Adipocyte (in vitro differentiated cells): ENCODE results near the gene EBI3.
"Not testable (repeated sequence)": the region's sequence is repeated elsewhere in the genome, so short reads cannot be mapped to it uniquely, and the experiment has no call there.

Experiments
- DNase-seq: peaks from one replicate; pipeline ENCODE4 v3.0.0-alpha.2; 2015; ENCODE audit warnings: low read depth
- H3K27me3 ChIP-seq: replicated peaks from 2 replicates; pipeline ENCODE4 v1.7.0; 2013; ENCODE audit warnings: mild to moderate bottlenecking, low read length, moderate library complexity; ENCODE audit not compliant: control insufficient read depth, insufficient read depth
- H3K36me3 ChIP-seq: 2 replicates; pipeline ENCODE4 v1.7.0; 2013; ENCODE audit warnings: low read length, mild to moderate bottlenecking, moderate library complexity; ENCODE audit not compliant: control insufficient read depth, insufficient read depth, severe bottlenecking
- H3K4me1 ChIP-seq: 2 replicates; pipeline ENCODE4 v1.7.0; 2013; ENCODE audit warnings: mild to moderate bottlenecking, low read length, moderate library complexity; ENCODE audit not compliant: control insufficient read depth, insufficient read depth
- H3K4me3 ChIP-seq: 2 replicates; pipeline ENCODE4 v1.7.0; 2013; ENCODE audit warnings: mild to moderate bottlenecking, low read length, moderate library complexity
- H3K9ac ChIP-seq: 2 replicates; pipeline ENCODE4 v1.7.0; 2013; ENCODE audit warnings: mild to moderate bottlenecking, low read length, moderate library complexity
- H3K9me3 ChIP-seq: 2 replicates; pipeline ENCODE4 v1.7.0; 2013; ENCODE audit warnings: mild to moderate bottlenecking, low read length, moderate library complexity; ENCODE audit not compliant: control insufficient read depth

The EBI3 gene

DNA sequence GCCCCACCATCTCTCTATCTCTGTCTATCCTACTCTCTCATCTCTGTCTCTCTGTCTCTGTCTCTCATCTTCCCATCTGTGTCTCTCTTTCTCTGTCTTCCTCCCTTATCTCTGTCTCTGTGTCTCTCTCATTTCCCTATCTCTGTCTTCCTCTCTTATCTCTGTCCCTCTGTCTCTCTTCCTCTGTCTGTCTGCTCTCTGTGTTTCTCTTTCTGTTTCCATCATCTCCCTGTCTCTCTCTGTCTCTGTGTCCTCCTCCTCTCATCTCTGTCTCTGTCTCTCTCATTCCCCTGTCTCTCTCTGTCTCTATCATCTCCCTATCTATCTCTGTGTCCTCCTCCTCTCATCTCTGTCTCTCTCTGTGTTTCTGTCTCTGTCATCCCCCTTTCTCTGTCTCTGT, 1.6 kb upstream of the EBI3 start:
- Histone ChIP-seq H3K9ac (no peak overlapping the region), H3K4me1 (peaks cover 3% of the 10 kb centered on the region), H3K9me3 (no peaks in the 10 kb centered on the region), H3K27me3 (peaks cover 29% of the 10 kb centered on the region), H3K36me3 (no peaks in the 10 kb centered on the region), H3K4me3 (no peak overlapping the region)
- no peak for DNase-seq

GRCh38 chr19:4228765-4229178, 551 bp upstream of the EBI3 start:
- Histone ChIP-seq H3K4me3 (no peak overlapping the region), H3K4me1 (peaks cover 3% of the 10 kb centered on the region), H3K9ac (no peak overlapping the region), H3K27me3 (peaks cover 32% of the 10 kb centered on the region), H3K36me3 (no peaks in the 10 kb centered on the region), H3K9me3 (no peaks in the 10 kb centered on the region)
- no peak for DNase-seq

DNA sequence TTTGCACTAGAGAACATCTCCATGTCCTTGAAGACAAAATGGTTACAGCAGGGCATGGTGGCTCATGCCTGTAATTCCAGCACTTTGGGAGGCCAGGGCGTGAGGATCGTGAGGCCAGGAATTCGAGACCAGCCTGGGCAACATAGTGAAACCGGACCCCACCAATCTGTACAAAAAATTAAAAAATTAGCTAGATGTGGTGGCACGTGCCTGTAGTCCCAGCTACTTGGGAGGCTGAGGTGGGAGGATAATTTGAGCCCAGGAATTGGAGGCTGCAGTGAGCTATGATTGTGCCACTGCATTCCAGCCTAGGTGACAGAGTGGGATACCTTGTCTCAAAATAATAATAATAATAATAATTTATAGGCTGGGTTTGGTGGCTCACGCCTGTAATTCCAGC, 914 bp downstream of the EBI3 start:
- not testable (repeated sequence) for H3K9me3 ChIP-seq, H3K36me3 ChIP-seq, H3K9ac ChIP-seq, DNase-seq, H3K4me1 ChIP-seq, H3K4me3 ChIP-seq
- peaks cover 39% of the 10 kb centered on the region for H3K27me3 ChIP-seq

GRCh38 chr19:4231521-4231920, 2.2 kb downstream of the EBI3 start:
- not testable (repeated sequence) for H3K4me3 ChIP-seq, H3K36me3 ChIP-seq

GRCh38 chr19:4232139-4232538, 2.8 kb downstream of the EBI3 start:
- H3K4me3 ChIP-seq, H3K36me3 ChIP-seq: not testable (repeated sequence)

More at GRCh38 chr19:4231521-4231920, 2.2 kb downstream of the EBI3 start:
- H3K27me3 ChIP-seq, result peaks cover 32% of the 10 kb centered on the region
- not testable (repeated sequence) for DNase-seq, H3K9me3 ChIP-seq, H3K4me1 ChIP-seq, H3K9ac ChIP-seq

GRCh38 chr19:4232614-4233281, 3.4 kb downstream of the EBI3 start:
- DNase-seq, result no peak
- Histone ChIP-seq H3K9me3 (no peaks in the 10 kb centered on the region), H3K4me3 (no peak overlapping the region), H3K36me3 (no peaks in the 10 kb centered on the region), H3K27me3 (peaks cover 32% of the 10 kb centered on the region), H3K4me1 (peaks cover 3% of the 10 kb centered on the region), H3K9ac (no peak overlapping the region)

More at GRCh38 chr19:4232139-4232538, 2.8 kb downstream of the EBI3 start:
- not testable (repeated sequence) for DNase-seq, H3K4me1 ChIP-seq, H3K9ac ChIP-seq, H3K9me3 ChIP-seq
- peaks cover 35% of the 10 kb centered on the region for H3K27me3 ChIP-seq

DNA sequence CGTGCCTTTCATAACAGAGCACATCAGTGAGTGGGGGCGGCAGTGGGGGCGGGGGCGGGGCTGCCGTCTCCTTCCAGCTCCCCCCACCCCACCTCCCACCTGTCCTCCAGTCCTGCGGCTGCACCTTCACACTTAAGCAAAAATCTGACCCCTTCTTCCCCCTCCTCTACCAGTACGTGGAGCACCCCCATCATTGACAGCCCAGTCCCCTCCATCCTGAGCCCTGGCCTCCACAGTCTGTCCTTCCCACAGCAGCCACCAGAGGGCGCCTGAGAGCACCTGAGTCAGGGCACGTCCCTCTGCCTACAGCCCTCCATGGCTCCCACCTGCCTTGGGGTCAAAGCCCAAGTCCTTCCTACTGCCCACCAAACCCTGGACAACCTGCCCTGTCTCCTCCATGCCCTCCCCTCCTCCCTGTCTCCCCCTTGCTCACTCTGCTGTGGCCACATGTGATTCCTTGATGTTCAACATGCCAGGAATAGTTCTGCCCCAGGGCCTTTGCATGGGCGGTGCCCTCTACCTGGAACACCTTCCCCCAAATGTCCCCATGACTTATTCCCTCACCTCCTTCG, 4.0 kb downstream of the EBI3 start:
- DNase-seq, result peak; percentile 55
- H3K27me3 ChIP-seq, result peaks cover 25% of the 10 kb centered on the region
- H3K36me3 ChIP-seq, result no peaks in the 10 kb centered on the region
- no peaks in the 10 kb centered on the region for H3K9me3 ChIP-seq
- H3K9ac ChIP-seq, result no peak overlapping the region
- peaks cover 3% of the 10 kb centered on the region for H3K4me1 ChIP-seq
- H3K4me3 ChIP-seq, result no peak overlapping the region

- no peaks in the 10 kb centered on the region for H3K9me3 ChIP-seq
- peak; percentile 4 for DNase-seq
- H3K36me3 ChIP-seq, result no peaks in the 10 kb centered on the region
- peaks cover 18% of the 10 kb centered on the region for H3K27me3 ChIP-seq
- H3K9ac ChIP-seq, result no peak overlapping the region
- H3K4me3 ChIP-seq, result no peak overlapping the region
- peaks cover 2% of the 10 kb centered on the region for H3K4me1 ChIP-seq
Observed at GRCh38 chr19:4234142-4234861, 5.0 kb downstream of the EBI3 start.

- Histone ChIP-seq H3K4me1 (no peaks in the 10 kb centered on the region), H3K9ac (no peak overlapping the region), H3K4me3 (no peak overlapping the region), H3K9me3 (no peaks in the 10 kb centered on the region), H3K27me3 (peaks cover 18% of the 10 kb centered on the region), H3K36me3 (no peaks in the 10 kb centered on the region)
- DNase-seq, result no peak
Observed at GRCh38 chr19:4234862-4235201, 5.5 kb downstream of the EBI3 start.

DNA sequence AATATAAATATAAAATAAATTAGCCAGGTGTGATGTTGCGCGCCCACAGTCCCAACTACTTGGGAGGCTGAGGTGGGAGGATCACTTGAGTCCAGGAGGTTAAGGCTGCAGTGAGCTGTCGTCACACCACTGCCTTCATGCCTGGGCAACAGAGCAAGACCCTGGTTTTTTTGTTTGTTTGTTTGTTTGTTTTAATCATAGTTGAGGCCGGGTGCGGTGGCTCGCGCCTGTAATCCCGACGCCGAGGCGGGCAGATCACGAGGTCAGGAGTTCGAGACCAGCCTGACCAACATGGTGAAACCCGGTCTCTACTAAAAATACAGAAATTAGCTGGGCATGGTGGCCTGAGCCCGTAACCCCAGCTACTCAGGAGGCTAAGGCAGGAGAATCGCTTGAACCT, 8.2 kb downstream of the EBI3 start:
- not testable (repeated sequence) for H3K9me3 ChIP-seq, H3K36me3 ChIP-seq, DNase-seq, H3K4me3 ChIP-seq, H3K9ac ChIP-seq, H3K4me1 ChIP-seq
- H3K27me3 ChIP-seq, result peaks cover 18% of the 10 kb centered on the region

DNA sequence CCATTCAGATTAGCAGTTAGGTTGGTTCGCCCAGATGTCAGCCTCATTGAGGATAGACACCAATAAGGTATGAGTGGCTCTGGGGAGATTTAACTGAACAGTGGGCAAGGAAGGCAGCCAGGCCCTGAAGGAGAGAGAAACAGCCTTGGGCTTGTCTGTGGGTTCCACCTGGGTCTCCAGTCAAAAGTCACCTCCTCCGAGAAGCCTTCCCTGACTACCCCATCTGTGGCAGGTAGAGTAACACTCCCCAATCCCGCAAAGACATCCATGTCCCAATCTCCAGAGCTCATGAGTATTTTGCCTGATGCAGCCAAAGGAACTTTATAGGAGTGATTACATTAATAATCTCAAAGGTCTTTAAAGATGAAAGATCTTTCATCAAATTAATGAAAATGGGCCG, 9.5 kb downstream of the EBI3 start:
- no peaks in the 10 kb centered on the region for H3K4me1 ChIP-seq
- H3K36me3 ChIP-seq, result no peaks in the 10 kb centered on the region
- no peak overlapping the region for H3K4me3 ChIP-seq
- peaks cover 10% of the 10 kb centered on the region for H3K9me3 ChIP-seq
- H3K27me3 ChIP-seq, result peaks cover 13% of the 10 kb centered on the region
- DNase-seq, result no peak
- H3K9ac ChIP-seq, result no peak overlapping the region
